Measurements from ENCODE around the gene RNF166.

RNF166 gene

DNA sequence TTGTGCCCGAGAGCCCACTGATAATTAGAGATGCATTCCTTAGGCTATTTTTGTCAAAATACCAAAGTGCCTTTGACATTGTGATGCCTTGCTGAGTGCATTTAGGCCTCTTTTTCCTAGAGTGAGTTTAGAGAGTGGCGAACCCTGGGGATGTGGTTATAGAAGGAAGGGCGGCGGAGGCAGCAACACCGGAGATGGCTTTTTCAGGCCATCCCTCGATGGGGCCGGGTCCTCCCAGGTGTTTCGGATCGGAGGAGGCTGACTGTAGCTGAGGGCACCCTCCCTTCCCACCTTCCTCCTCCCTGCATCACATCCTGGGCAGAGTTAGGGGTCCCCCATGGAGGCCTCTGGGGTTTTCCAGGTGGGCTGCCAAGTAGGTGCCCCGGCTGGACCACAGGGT lies 13.3 kb downstream of the RNF166 start:
- TF ChIP-seq, protein P1, sequence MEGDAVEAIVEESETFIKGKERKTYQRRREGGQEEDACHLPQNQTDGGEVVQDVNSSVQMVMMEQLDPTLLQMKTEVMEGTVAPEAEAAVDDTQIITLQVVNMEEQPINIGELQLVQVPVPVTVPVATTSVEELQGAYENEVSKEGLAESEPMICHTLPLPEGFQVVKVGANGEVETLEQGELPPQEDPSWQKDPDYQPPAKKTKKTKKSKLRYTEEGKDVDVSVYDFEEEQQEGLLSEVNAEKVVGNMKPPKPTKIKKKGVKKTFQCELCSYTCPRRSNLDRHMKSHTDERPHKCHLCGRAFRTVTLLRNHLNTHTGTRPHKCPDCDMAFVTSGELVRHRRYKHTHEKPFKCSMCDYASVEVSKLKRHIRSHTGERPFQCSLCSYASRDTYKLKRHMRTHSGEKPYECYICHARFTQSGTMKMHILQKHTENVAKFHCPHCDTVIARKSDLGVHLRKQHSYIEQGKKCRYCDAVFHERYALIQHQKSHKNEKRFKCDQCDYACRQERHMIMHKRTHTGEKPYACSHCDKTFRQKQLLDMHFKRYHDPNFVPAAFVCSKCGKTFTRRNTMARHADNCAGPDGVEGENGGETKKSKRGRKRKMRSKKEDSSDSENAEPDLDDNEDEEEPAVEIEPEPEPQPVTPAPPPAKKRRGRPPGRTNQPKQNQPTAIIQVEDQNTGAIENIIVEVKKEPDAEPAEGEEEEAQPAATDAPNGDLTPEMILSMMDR (IDR thresholded peaks at IDR 0.05) = no peak

DNA sequence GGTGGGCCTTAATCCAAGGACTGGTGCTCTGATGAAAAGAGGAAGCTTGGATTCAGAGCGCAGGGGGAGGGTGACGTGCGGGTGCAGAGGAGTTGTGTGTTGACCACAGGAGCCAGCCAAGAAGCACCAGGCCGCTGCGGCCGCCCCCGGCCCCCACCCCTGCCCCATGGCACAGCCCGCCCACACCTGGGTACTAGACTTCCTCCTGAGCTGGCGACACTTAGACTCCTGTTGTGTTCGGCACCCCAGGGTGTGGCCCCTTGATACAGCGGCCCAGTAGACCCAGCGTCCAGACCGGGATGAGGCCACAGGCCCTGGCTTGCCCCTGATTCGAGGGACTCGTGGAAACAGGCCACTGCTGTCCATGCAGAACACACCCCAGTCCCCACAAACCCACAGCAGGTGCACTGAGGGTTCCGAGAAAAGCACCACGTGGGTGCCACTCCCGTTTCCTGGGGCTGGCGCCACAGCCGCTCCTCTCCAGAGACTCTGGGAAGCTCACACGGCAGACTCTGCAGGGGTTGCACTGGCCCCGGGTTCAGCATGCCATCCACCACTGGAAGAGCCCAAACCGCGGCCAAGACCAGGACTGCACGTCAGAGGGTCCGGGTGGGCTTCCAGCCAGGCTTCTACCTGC lies 14.2 kb downstream of the RNF166 start:
- Histone ChIP-seq H3K4me3 (ENCODE audit: low read depth, low read length) (no peak overlapping the region), H3K9ac (no peak overlapping the region), H3K36me3 (ENCODE audit: control insufficient read depth, insufficient read depth, low read length) (no peaks in the 10 kb centered on the region), H3K79me2 (no peaks in the 10 kb centered on the region), H3K27me3 (ENCODE audit: control insufficient read depth, insufficient read depth, low read length) (no peaks in the 10 kb centered on the region), H2AFZ (no peak overlapping the region), H3K4me1 (peaks cover 11% of the 10 kb centered on the region), H3K27ac (no peak overlapping the region), H3K4me2 (ENCODE audit: low read length) (no peak overlapping the region), H3K9me3 (ENCODE audit: control insufficient read depth, low read length) (no peaks in the 10 kb centered on the region)
- TF ChIP-seq, protein P1 (IDR thresholded peaks at IDR 0.05) = no peak

More for the DNA sequence above, 13.3 kb downstream of the RNF166 start:
- H3K36me3 ChIP-seq (ENCODE audit: control insufficient read depth, insufficient read depth, low read length) = no peaks in the 10 kb centered on the region
- H3K27ac ChIP-seq = no peak overlapping the region
- H3K9me3 ChIP-seq (ENCODE audit: control insufficient read depth, low read length) = no peaks in the 10 kb centered on the region
- no peaks in the 10 kb centered on the region for H3K27me3 ChIP-seq (ENCODE audit: control insufficient read depth, insufficient read depth, low read length)
- H2AFZ ChIP-seq = no peak overlapping the region
- no peak overlapping the region for H3K9ac ChIP-seq
- no peaks in the 10 kb centered on the region for H3K79me2 ChIP-seq
- H3K4me1 ChIP-seq = peaks cover 5% of the 10 kb centered on the region
- H3K4me2 ChIP-seq (ENCODE audit: low read length) = no peak overlapping the region
- no peak overlapping the region for H3K4me3 ChIP-seq (ENCODE audit: low read depth, low read length)

DNA sequence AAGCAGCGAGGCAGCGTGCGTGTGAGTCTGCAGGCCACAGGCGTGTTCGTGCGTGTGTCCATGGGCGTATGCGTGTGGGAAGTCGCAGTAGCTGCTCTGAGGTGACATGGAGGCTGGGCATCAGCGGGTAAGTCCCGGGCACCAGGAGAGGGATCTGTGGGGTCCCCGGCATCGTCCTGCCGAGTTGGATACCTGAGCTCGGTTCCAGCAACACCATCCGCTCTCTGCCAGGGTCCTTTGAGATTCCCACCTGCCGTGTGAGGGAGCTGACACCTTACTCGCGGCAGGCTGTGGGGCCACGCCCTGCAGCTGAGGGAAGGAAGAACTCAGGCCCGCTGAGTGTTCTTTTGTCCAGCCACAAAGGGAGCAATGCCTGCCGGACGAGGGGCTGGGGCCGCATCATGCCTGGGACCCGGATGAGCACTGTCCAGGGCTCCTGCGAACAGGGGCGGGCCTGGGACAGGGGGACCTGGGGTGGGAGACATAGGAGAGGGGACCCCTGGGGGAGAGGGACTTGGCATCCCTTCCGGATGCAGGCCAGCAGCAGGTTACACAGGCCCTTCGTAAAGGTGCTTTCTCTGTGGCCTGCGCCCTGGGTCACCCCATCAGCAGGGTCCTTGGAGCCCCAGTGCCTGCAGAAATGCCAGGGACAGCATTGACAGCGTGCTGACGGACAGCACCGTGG lies 14.9 kb downstream of the RNF166 start:
- Histone ChIP-seq H3K4me3 (ENCODE audit: low read depth, low read length) (no peak overlapping the region), H3K9me3 (ENCODE audit: control insufficient read depth, low read length) (no peaks in the 10 kb centered on the region), H3K4me1 (peaks cover 16% of the 10 kb centered on the region), H3K27ac (no peak overlapping the region), H2AFZ (no peak overlapping the region), H3K4me2 (ENCODE audit: low read length) (no peak overlapping the region), H3K27me3 (ENCODE audit: control insufficient read depth, insufficient read depth, low read length) (no peaks in the 10 kb centered on the region), H3K9ac (no peak overlapping the region), H3K79me2 (no peaks in the 10 kb centered on the region), H3K36me3 (ENCODE audit: control insufficient read depth, insufficient read depth, low read length) (no peaks in the 10 kb centered on the region)
- TF ChIP-seq, protein P1 (IDR thresholded peaks at IDR 0.05) = no peak

DNA sequence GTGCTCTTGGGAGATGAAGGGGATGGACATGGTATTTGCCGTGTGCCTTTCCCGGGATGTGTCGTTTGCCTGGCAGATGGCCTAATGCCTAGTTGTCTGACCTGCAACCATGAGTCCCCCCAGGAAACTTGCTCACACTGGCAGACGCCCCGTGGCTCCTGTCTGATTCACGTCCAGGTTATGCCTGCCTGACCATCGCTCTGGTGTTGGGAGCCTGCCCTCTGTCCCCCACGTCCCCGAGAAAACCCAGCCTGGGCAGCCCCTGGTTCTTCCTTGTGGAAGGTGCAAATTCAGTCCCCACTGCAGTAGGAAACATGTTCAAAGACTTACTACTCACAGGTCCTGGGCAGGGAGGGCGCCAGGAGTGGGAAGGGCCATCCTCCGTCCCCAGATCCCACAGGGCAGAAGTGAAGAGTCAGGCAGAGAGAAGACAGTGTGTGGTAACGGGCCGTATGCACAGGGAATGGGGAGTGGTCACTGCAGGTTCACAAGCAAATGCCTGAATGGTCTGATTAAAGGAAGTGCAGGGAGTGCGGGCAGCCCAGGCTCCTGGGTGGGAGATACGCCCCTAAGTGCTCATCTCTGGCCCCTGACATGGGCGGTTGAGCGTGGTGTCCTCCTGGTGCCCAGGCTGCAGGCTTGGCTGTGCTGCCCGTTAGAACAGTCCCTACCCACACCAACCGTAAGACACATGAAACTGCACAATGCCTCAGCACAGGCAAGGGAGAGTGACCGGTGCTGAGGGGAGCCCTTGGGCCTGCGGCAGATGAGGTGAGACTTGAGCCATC lies 15.7 kb downstream of the RNF166 start:
- Histone ChIP-seq H3K27me3 (ENCODE audit: control insufficient read depth, insufficient read depth, low read length) (no peaks in the 10 kb centered on the region), H3K27ac (no peak overlapping the region), H3K79me2 (no peaks in the 10 kb centered on the region), H3K4me2 (ENCODE audit: low read length) (no peak overlapping the region), H2AFZ (no peak overlapping the region), H3K9ac (no peak overlapping the region), H3K4me3 (ENCODE audit: low read depth, low read length) (no peak overlapping the region), H3K36me3 (ENCODE audit: control insufficient read depth, insufficient read depth, low read length) (no peaks in the 10 kb centered on the region), H3K9me3 (ENCODE audit: control insufficient read depth, low read length) (no peaks in the 10 kb centered on the region), H3K4me1 (peaks cover 19% of the 10 kb centered on the region)
- TF ChIP-seq, protein P1 (IDR thresholded peaks at IDR 0.05) = no peak

Data from parathyroid adenoma (tissue), 2 donors.